Cardiac muscle cell (in vitro differentiated cells and primary cell): ENCODE data around the gene SLC25A26. TPM values are rescaled to one million over a fixed set of nuclear protein-coding genes. Genes with fewer than 3 reads are reported as not detected.

Source experiments
- DNase-seq, 2 donors: peaks; one replicate each; pipeline versions ENCODE4 v3.0.0 to v3.0.0-alpha.2; 2010 to 2017; ENCODE audit warnings: low read depth in 1 of 2, low spot score in 1 of 2
- H3K27ac ChIP-seq: fragments of 200-600 bp; sonication (generic); 2 replicates; pipeline ENCODE4 v1.5.1; 2016
- H3K27me3 ChIP-seq: fragments of 200-600 bp; sonication (generic); 2 replicates; pipeline ENCODE4 v1.6.0; 2016; ENCODE audit warnings: control low read depth
- H3K36me3 ChIP-seq: fragments of 200-600 bp; sonication (generic); 2 replicates; pipeline ENCODE4 v1.5.1; 2016; ENCODE audit warnings: control low read depth
- H3K4me1 ChIP-seq: fragments of 200-600 bp; sonication (generic); 2 replicates; pipeline ENCODE4 v1.8.1; 2017; ENCODE audit warnings: low read depth, mild to moderate bottlenecking, mixed run types
- H3K4me3 ChIP-seq: fragments of 200-600 bp; sonication (generic); 2 replicates; pipeline ENCODE4 v1.5.1; 2016; ENCODE audit warnings: mild to moderate bottlenecking
- H3K9me3 ChIP-seq: fragments of 200-600 bp; sonication (generic); 2 replicates; pipeline ENCODE4 v1.5.1; 2017; ENCODE audit warnings: low read depth, mild to moderate bottlenecking, control low read depth
- CTCF ChIP-seq: IDR thresholded peaks from 2 replicates; pipeline ENCODE4 v1.5.1; 2012; ENCODE audit warnings: low read depth, mild to moderate bottlenecking, low read length
- polyA plus RNA-seq: library from polyadenylated mRNA; unstranded; fragments of >200 nt; fragmentation: Nextera tagmentation; extraction: Ambion mirVana; gene quantifications from 2 replicates; pipeline ENCODE4 v1.2.1, GENCODE V29; 2016
- total RNA-seq: library from RNA; depleted of rRNA; stranded (reverse); fragments of >200 nt; gene quantifications from 2 replicates; pipeline ENCODE4 v1.2.3, GENCODE V29; 2016

Gene SLC25A26
- total and polyA plus RNA-seq, 2 experiments from 2014 or later = 22.2 to 41.2 TPM

GRCh38 chr3:66312039-66312438 is 91.2 kb downstream of the SLC25A26 start:
- H3K36me3 ChIP-seq = no peaks in the 10 kb centered on the region
- H3K4me1 ChIP-seq = no peaks in the 10 kb centered on the region
- no peak overlapping the region for H3K27ac ChIP-seq
- no peaks in the 10 kb centered on the region for H3K27me3 ChIP-seq
- no peak for DNase-seq
- TF ChIP-seq CTCF = no peak
- no peak overlapping the region for H3K4me3 ChIP-seq
- no peaks in the 10 kb centered on the region for H3K9me3 ChIP-seq

GRCh38 chr3:66314455-66314854 is 93.7 kb downstream of the SLC25A26 start:
- no peak for TF ChIP-seq CTCF
- DNase-seq = no peak
- Histone ChIP-seq H3K4me3 (no peak overlapping the region), H3K36me3 (no peaks in the 10 kb centered on the region), H3K9me3 (no peaks in the 10 kb centered on the region), H3K27ac (no peak overlapping the region), H3K27me3 (no peaks in the 10 kb centered on the region), H3K4me1 (no peaks in the 10 kb centered on the region)

GRCh38 chr3:66317750-66318376 is 97.1 kb downstream of the SLC25A26 start:
- TF ChIP-seq CTCF = no peak
- no peak overlapping the region for H3K27ac ChIP-seq
- H3K4me3 ChIP-seq = no peak overlapping the region
- H3K9me3 ChIP-seq = no peaks in the 10 kb centered on the region
- H3K36me3 ChIP-seq = no peaks in the 10 kb centered on the region
- no peaks in the 10 kb centered on the region for H3K27me3 ChIP-seq
- peaks cover 6% of the 10 kb centered on the region for H3K4me1 ChIP-seq
- DNase-seq = no peak

GRCh38 chr3:66320390-66320789 is 99.6 kb downstream of the SLC25A26 start:
- no peaks in the 10 kb centered on the region for H3K36me3 ChIP-seq
- no peaks in the 10 kb centered on the region for H3K9me3 ChIP-seq
- H3K27me3 ChIP-seq = no peaks in the 10 kb centered on the region
- no peak overlapping the region for H3K27ac ChIP-seq
- no peak for TF ChIP-seq CTCF
- H3K4me3 ChIP-seq = no peak overlapping the region
- peaks cover 6% of the 10 kb centered on the region for H3K4me1 ChIP-seq
- no peak for DNase-seq

- no peaks in the 10 kb centered on the region for H3K9me3 ChIP-seq
- peaks cover 6% of the 10 kb centered on the region for H3K4me1 ChIP-seq
- H3K4me3 ChIP-seq = no peak overlapping the region
- TF ChIP-seq CTCF = no peak
- no peak overlapping the region for H3K27ac ChIP-seq
- no peak for DNase-seq
- H3K27me3 ChIP-seq = no peaks in the 10 kb centered on the region
- H3K36me3 ChIP-seq = no peaks in the 10 kb centered on the region
Observed at GRCh38 chr3:66322436-66322835, 101.6 kb downstream of the SLC25A26 start.
